ENCODE measurements around the gene C2CD2L. TPM values are rescaled to one million over a fixed set of nuclear protein-coding genes. Genes with fewer than 3 reads are reported as not detected.

Gene C2CD2L
- total and polyA plus RNA-seq, 2 of the 13 experiments (the other 11 are each of a cell fraction or from before 2014, with no cell fraction given), result 3.7 to 5.5 TPM

DNA sequence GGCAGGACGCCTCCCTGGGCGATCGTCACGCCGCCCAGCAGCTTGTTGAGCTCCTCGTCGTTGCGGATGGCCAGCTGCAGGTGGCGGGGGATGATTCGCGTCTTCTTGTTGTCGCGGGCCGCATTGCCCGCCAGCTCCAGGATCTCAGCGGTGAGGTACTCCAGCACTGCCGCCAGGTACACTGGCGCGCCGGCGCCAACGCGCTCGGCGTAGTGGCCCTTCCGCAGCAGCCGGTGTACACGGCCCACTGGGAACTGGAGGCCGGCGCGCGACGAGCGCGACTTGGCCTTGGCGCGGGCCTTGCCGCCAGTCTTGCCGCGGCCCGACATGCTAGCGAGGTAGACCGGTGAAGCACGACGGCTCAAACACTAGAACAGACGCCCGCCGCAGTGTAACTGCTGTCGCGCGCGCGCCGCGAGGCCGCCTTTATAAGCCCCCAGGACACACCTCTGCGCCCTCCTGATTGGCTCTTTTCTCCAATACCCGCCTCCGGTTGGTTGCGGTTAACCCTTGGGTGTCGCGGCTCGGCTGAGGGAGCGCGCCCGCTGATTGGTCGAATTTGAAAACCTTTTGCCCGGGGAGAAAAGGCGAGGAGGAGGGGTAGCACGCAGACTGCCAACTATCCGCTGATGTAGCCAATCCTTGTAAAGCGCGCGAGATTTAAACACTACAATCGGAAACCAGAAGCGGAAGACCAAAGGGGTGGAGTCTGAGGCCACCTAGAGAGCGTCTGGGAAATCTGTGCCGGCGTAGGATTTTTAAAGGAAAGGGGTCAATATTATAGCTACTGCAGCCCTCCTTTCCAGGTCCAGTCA, 11.9 kb upstream of the C2CD2L start (continued):
- TF ChIP-seq MIER2 (CRISPR knock-in tag; IDR thresholded peaks at IDR 0.05) (no peak), GABPB1 (CRISPR knock-in tag; IDR thresholded peaks at IDR 0.05) (peak; percentile 79), ZNF33B (CRISPR knock-in tag; IDR thresholded peaks at IDR 0.05) (peak; percentile 91), TOPORS (CRISPR knock-in tag; IDR thresholded peaks at IDR 0.05) (peak; percentile 56; the same call in 1 of the 2 replicates), ZNF496 (CRISPR knock-in tag; IDR thresholded peaks at IDR 0.05; ENCODE audit: insufficient replicate concordance) (no peak), ZNF577 (CRISPR knock-in tag; IDR thresholded peaks at IDR 0.05; ENCODE audit: borderline replicate concordance, low read depth) (no peak), HNRNPH1 (optimal IDR thresholded peaks at IDR 0.05; ENCODE audit: low read depth, low read length) (peak; percentile 53), JUND (CRISPR knock-in tag; IDR thresholded peaks at IDR 0.05) (no peak), FOXC1 (CRISPR knock-in tag; IDR thresholded peaks at IDR 0.05; ENCODE audit: borderline replicate concordance) (peak; percentile 96; the same call in 1 of the 2 replicates), GLI4 (CRISPR knock-in tag; IDR thresholded peaks at IDR 0.05; ENCODE audit: borderline replicate concordance) (peak; percentile 86; the same call in 1 of the 2 replicates), ZFP62 (CRISPR knock-in tag; IDR thresholded peaks at IDR 0.05) (no peak), MYC (CRISPR knock-in tag; IDR thresholded peaks at IDR 0.05; ENCODE audit: borderline replicate concordance) (peak; percentile 89), AKAP8 (CRISPR knock-in tag; IDR thresholded peaks at IDR 0.05) (peak; percentile 89), FOSL2 (CRISPR knock-in tag; IDR thresholded peaks at IDR 0.05) (peak; percentile 28), NAIF1 (CRISPR knock-in tag; IDR thresholded peaks at IDR 0.05; ENCODE audit: borderline replicate concordance) (no peak), KLF13 (CRISPR knock-in tag; IDR thresholded peaks at IDR 0.05) (no peak), ZFP36L2 (CRISPR knock-in tag; IDR thresholded peaks at IDR 0.05) (no peak), SUZ12 (IDR thresholded peaks at IDR 0.05; ENCODE audit: low read depth, low read length) (no peak), ZNF510 (CRISPR knock-in tag; IDR thresholded peaks at IDR 0.05; ENCODE audit: low read depth) (no peak), RARA (CRISPR knock-in tag; IDR thresholded peaks at IDR 0.05) (0 out of 2 replicates have a peak, but pooled peaks have one; percentile 13), NFATC3 (CRISPR knock-in tag; IDR thresholded peaks at IDR 0.05) (peak; percentile 88)
- TF ChIP-seq, protein P1, sequence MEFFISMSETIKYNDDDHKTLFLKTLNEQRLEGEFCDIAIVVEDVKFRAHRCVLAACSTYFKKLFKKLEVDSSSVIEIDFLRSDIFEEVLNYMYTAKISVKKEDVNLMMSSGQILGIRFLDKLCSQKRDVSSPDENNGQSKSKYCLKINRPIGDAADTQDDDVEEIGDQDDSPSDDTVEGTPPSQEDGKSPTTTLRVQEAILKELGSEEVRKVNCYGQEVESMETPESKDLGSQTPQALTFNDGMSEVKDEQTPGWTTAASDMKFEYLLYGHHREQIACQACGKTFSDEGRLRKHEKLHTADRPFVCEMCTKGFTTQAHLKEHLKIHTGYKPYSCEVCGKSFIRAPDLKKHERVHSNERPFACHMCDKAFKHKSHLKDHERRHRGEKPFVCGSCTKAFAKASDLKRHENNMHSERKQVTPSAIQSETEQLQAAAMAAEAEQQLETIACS (CRISPR knock-in tag; IDR thresholded peaks at IDR 0.05), result peak; percentile 78
- TF ChIP-seq, protein P2, sequence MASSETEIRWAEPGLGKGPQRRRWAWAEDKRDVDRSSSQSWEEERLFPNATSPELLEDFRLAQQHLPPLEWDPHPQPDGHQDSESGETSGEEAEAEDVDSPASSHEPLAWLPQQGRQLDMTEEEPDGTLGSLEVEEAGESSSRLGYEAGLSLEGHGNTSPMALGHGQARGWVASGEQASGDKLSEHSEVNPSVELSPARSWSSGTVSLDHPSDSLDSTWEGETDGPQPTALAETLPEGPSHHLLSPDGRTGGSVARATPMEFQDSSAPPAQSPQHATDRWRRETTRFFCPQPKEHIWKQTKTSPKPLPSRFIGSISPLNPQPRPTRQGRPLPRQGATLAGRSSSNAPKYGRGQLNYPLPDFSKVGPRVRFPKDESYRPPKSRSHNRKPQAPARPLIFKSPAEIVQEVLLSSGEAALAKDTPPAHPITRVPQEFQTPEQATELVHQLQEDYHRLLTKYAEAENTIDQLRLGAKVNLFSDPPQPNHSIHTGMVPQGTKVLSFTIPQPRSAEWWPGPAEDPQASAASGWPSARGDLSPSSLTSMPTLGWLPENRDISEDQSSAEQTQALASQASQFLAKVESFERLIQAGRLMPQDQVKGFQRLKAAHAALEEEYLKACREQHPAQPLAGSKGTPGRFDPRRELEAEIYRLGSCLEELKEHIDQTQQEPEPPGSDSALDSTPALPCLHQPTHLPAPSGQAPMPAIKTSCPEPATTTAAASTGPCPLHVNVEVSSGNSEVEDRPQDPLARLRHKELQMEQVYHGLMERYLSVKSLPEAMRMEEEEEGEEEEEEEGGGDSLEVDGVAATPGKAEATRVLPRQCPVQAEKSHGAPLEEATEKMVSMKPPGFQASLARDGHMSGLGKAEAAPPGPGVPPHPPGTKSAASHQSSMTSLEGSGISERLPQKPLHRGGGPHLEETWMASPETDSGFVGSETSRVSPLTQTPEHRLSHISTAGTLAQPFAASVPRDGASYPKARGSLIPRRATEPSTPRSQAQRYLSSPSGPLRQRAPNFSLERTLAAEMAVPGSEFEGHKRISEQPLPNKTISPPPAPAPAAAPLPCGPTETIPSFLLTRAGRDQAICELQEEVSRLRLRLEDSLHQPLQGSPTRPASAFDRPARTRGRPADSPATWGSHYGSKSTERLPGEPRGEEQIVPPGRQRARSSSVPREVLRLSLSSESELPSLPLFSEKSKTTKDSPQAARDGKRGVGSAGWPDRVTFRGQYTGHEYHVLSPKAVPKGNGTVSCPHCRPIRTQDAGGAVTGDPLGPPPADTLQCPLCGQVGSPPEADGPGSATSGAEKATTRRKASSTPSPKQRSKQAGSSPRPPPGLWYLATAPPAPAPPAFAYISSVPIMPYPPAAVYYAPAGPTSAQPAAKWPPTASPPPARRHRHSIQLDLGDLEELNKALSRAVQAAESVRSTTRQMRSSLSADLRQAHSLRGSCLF (CRISPR knock-in tag; IDR thresholded peaks at IDR 0.05; ENCODE audit: borderline replicate concordance), result no peak; the same call in 1 of the 2 replicates
- TF ChIP-seq, protein P3, sequence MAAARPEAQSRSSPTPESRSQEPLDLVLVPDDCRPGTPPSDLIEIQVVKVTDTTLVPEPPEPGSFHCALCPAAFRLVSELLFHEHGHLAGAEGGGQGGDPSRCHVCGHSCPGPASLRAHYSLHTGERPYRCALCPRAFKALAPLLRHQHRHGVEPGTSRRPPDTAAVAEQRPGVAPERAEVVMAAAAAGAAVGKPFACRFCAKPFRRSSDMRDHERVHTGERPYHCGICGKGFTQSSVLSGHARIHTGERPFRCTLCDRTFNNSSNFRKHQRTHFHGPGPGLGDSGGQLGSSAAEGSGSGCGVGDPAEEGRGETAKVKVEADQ (CRISPR knock-in tag; IDR thresholded peaks at IDR 0.05; ENCODE audit: borderline replicate concordance), result peak; percentile 95

Data from HepG2 (cell line).